GM18508 (cell line): ENCODE measurements around the gene HUS1.
"Not testable (repeated sequence)": the region's sequence is repeated elsewhere in the genome, so short reads cannot be mapped to it uniquely, and the experiment has no call there.

Source experiments
- ATAC-seq: cut with Tn5 transposase; IDR thresholded peaks from one replicate; pipeline ENCODE4 v1.9.1; 2021; ENCODE audit warnings: moderate number of reproducible peaks; ENCODE audit not compliant: insufficient read depth, unreplicated experiment

The HUS1 gene

GRCh38 chr7:47946581-47947354 lies 32.6 kb downstream of the HUS1 start:
- ATAC-seq, result no peak

GRCh38 chr7:47945261-47946015 lies 34.0 kb downstream of the HUS1 start:
- no peak for ATAC-seq

GRCh38 chr7:47944536-47945260 lies 34.7 kb downstream of the HUS1 start:
- ATAC-seq, result no peak

GRCh38 chr7:47943676-47944474 lies 35.5 kb downstream of the HUS1 start:
- ATAC-seq, result no peak

GRCh38 chr7:47942651-47943050 lies 36.8 kb downstream of the HUS1 start:
- ATAC-seq, result not testable (repeated sequence)

GRCh38 chr7:47942132-47942531 lies 37.3 kb downstream of the HUS1 start:
- no peak for ATAC-seq

GRCh38 chr7:47941136-47941844 lies 38.1 kb downstream of the HUS1 start:
- no peak for ATAC-seq

GRCh38 chr7:47940088-47941013 lies 39.1 kb downstream of the HUS1 start:
- ATAC-seq, result no peak

- ATAC-seq, result no peak
These were observed 39.9 kb downstream of the HUS1 start for GRCh38 chr7:47939425-47940036.

GRCh38 chr7:47938574-47939165 lies 40.7 kb downstream of the HUS1 start:
- ATAC-seq, result no peak

- ATAC-seq, result peak; percentile 39
These were observed 41.5 kb downstream of the HUS1 start for GRCh38 chr7:47937711-47938573.

- ATAC-seq, result peak; percentile 95
These were observed 42.2 kb downstream of the HUS1 start for GRCh38 chr7:47937065-47937687.

- no peak for ATAC-seq
These were observed 43.1 kb downstream of the HUS1 start for GRCh38 chr7:47936323-47936722.

- no peak for ATAC-seq
These were observed 44.1 kb downstream of the HUS1 start for GRCh38 chr7:47935336-47935735.

GRCh38 chr7:47934831-47935230 lies 44.6 kb downstream of the HUS1 start:
- no peak for ATAC-seq

- ATAC-seq, result no peak
These were observed 46.2 kb downstream of the HUS1 start for GRCh38 chr7:47933215-47933614.
